ENCODE data around the gene BSND. TPM values are rescaled to one million over a fixed set of nuclear protein-coding genes. Genes with fewer than 3 reads are reported as not detected.

BSND gene
- polyA plus RNA-seq, 1 donor from 2014 or later: not detected

- H4K20me1 ChIP-seq (ENCODE audit: insufficient read depth): no peaks in the 10 kb centered on the region
- no peaks in the 10 kb centered on the region for H3F3A ChIP-seq (ENCODE audit: insufficient read depth, low read length, poor library complexity, severe bottlenecking)
- H3K4me2 ChIP-seq (ENCODE audit: low read length): no peak overlapping the region
- H3K27ac ChIP-seq (ENCODE audit: low read length): no peak overlapping the region
- H3K9ac ChIP-seq (ENCODE audit: low read length): no peak overlapping the region
- no peak overlapping the region for H3K4me3 ChIP-seq (ENCODE audit: low read length)
- H3K27me3 ChIP-seq (ENCODE audit: insufficient read depth, low read depth, low read length): no peaks in the 10 kb centered on the region
- H3K9me3 ChIP-seq (ENCODE audit: low read length): no peaks in the 10 kb centered on the region
- no peaks in the 10 kb centered on the region for H3K36me3 ChIP-seq (ENCODE audit: insufficient read depth, low read length)
- no peaks in the 10 kb centered on the region for H3K9me2 ChIP-seq (ENCODE audit: insufficient read depth, low read length)
- H3K79me2 ChIP-seq (replicated peaks; ENCODE audit: insufficient read depth, low read length): no peaks in the 10 kb centered on the region
- H2AFZ ChIP-seq (ENCODE audit: low read depth, low read length): no peak overlapping the region
- TF ChIP-seq TAF1 (IDR thresholded peaks at IDR 0.05; ENCODE audit: low read depth): no peak
- no peak for TF ChIP-seq REST (IDR thresholded peaks at IDR 0.05; ENCODE audit: borderline replicate concordance)
- TF ChIP-seq SMC3 (conservative IDR thresholded peaks at IDR 0.05; ENCODE audit: poor library complexity): no peak
- TF ChIP-seq EZH2 (IDR thresholded peaks at IDR 0.05; ENCODE audit: borderline replicate concordance, insufficient read depth, low read length, poor library complexity, severe bottlenecking): no peak
- TF ChIP-seq RAD21 (conservative IDR thresholded peaks at IDR 0.05): no peak
- TF ChIP-seq EP300 (conservative IDR thresholded peaks at IDR 0.05; ENCODE audit: poor library complexity, severe bottlenecking): no peak
- TF ChIP-seq POLR2AphosphoS5 (IDR thresholded peaks at IDR 0.05): no peak
- TF ChIP-seq MXI1 (conservative IDR thresholded peaks at IDR 0.05; ENCODE audit: poor library complexity, severe bottlenecking): no peak
- TF ChIP-seq CTCF (IDR thresholded peaks at IDR 0.05; ENCODE audit: poor library complexity, severe bottlenecking): no peak
These were observed 56.5 kb downstream of the BSND start for GRCh38 chr1:55055084-55055882.

- TF ChIP-seq EP300 (conservative IDR thresholded peaks at IDR 0.05; ENCODE audit: poor library complexity, severe bottlenecking) (no peak), EZH2 (IDR thresholded peaks at IDR 0.05; ENCODE audit: borderline replicate concordance, insufficient read depth, low read length, poor library complexity, severe bottlenecking) (no peak), POLR2AphosphoS5 (IDR thresholded peaks at IDR 0.05) (no peak), SMC3 (conservative IDR thresholded peaks at IDR 0.05; ENCODE audit: poor library complexity) (no peak), CTCF (IDR thresholded peaks at IDR 0.05; ENCODE audit: poor library complexity, severe bottlenecking) (no peak), REST (IDR thresholded peaks at IDR 0.05; ENCODE audit: borderline replicate concordance) (no peak), TAF1 (IDR thresholded peaks at IDR 0.05; ENCODE audit: low read depth) (no peak), RAD21 (conservative IDR thresholded peaks at IDR 0.05) (no peak), MXI1 (conservative IDR thresholded peaks at IDR 0.05; ENCODE audit: poor library complexity, severe bottlenecking) (no peak)
- H3F3A ChIP-seq (ENCODE audit: insufficient read depth, low read length, poor library complexity, severe bottlenecking): no peaks in the 10 kb centered on the region
- no peaks in the 10 kb centered on the region for H3K36me3 ChIP-seq (ENCODE audit: insufficient read depth, low read length)
- no peak overlapping the region for H3K4me3 ChIP-seq (ENCODE audit: low read length)
- no peaks in the 10 kb centered on the region for H3K27me3 ChIP-seq (ENCODE audit: insufficient read depth, low read depth, low read length)
- H2AFZ ChIP-seq (ENCODE audit: low read depth, low read length): no peak overlapping the region
- H3K79me2 ChIP-seq (replicated peaks; ENCODE audit: insufficient read depth, low read length): no peaks in the 10 kb centered on the region
- no peaks in the 10 kb centered on the region for H3K9me3 ChIP-seq (ENCODE audit: low read length)
- H3K9me2 ChIP-seq (ENCODE audit: insufficient read depth, low read length): no peaks in the 10 kb centered on the region
- no peak overlapping the region for H3K27ac ChIP-seq (ENCODE audit: low read length)
- no peak overlapping the region for H3K4me2 ChIP-seq (ENCODE audit: low read length)
- no peak overlapping the region for H3K9ac ChIP-seq (ENCODE audit: low read length)
- H4K20me1 ChIP-seq (ENCODE audit: insufficient read depth): no peaks in the 10 kb centered on the region
These were observed 57.4 kb downstream of the BSND start for GRCh38 chr1:55055951-55056631.

Data from neural cell (in vitro differentiated cells).